Activated CD8-positive, alpha-beta T cell treated with anti-CD3 and anti-CD28 coated beads for 36 hours (primary cell): ENCODE measurements around the gene ANXA2. TPM values are rescaled to one million over a fixed set of nuclear protein-coding genes. Genes with fewer than 3 reads are reported as not detected.

Experiments
- ATAC-seq: fragments of 200-7000 bp; cut with Tn5 transposase; one replicate; pipeline ENCODE4 v1.10.0; 2021; ENCODE audit warnings: mild to moderate bottlenecking, moderate library complexity
- CTCF ChIA-PET: fragments of 350-600 bp; sonication (Branson Sonifier 250); formaldehyde crosslinking; loops from one replicate; lab custom pipeline; 2021; ENCODE audit warnings: antibody characterized with exemption; lab: Charles Lee
- POLR2A ChIA-PET: fragments of 350-600 bp; sonication (Branson Sonifier 250); formaldehyde crosslinking; loops from one replicate; lab custom pipeline; 2021; ENCODE audit warnings: antibody characterized with exemption; lab: Charles Lee
- DNase-seq: peaks from one replicate; pipeline ENCODE4 v3.0.0-alpha.2; 2020
- H3K27ac Mint-ChIP-seq: one replicate; pipeline ENCODE4 v1.8.0; 2021; ENCODE audit warnings: mild to moderate bottlenecking, mixed read lengths
- H3K27me3 Mint-ChIP-seq: one replicate; pipeline ENCODE4 v1.8.0; 2021; ENCODE audit warnings: mixed read lengths
- H3K36me3 Mint-ChIP-seq: one replicate; pipeline ENCODE4 v1.8.0; 2021; ENCODE audit warnings: low read depth, mixed read lengths
- H3K4me1 Mint-ChIP-seq: one replicate; pipeline ENCODE4 v1.8.0; 2021; ENCODE audit warnings: low read depth, mixed read lengths
- H3K4me3 Mint-ChIP-seq: one replicate; pipeline ENCODE4 v1.8.0; 2021; ENCODE audit warnings: mild to moderate bottlenecking, moderate library complexity, mixed read lengths
- H3K9me3 Mint-ChIP-seq: one replicate; pipeline ENCODE4 v1.8.0; 2021; ENCODE audit warnings: mixed read lengths
- CTCF ChIP-seq: fragments of 200-600 bp; IDR thresholded peaks from one replicate; pipeline ENCODE4 v1.8.0; 2022; ENCODE audit warnings: antibody characterized with exemption, mild to moderate bottlenecking
- intact Hi-C: fragments of 100-400 bp; cut with micrococcal nuclease; formaldehyde crosslinking; loops from one replicate; pipeline ENCODE4 v1.10.0; 2022
- total RNA-seq, 2 experiments: library from RNA; stranded (reverse); gene quantifications; one replicate each; pipeline ENCODE4 v1.2.3, GENCODE V29; 2021

Gene ANXA2
- total RNA-seq, 2 experiments from 2014 or later, result 57.9 to 60.2 TPM

- H3K27me3 Mint-ChIP-seq, result peaks cover 20% of the 10 kb centered on the region
- H3K9me3 Mint-ChIP-seq, result no peaks in the 10 kb centered on the region
- no peak for ATAC-seq
- DNase-seq, result no peak
- no peaks in the 10 kb centered on the region for H3K4me1 Mint-ChIP-seq
- intact Hi-C loops, result loop anchor here (10.0 kb wide), 3 partner anchors 139 to 579 kb away; no protein-coding TSS in a partner anchor
- no peak overlapping the region for H3K4me3 Mint-ChIP-seq
- H3K27ac Mint-ChIP-seq, result no peak overlapping the region
- TF ChIP-seq CTCF, result no peak
- ChIA-PET CTCF (interaction anchor here (1.4 to 1.6 kb wide), 2 partner anchors 571 to 581 kb away, joined by 4 read pairs; no protein-coding TSS in a partner anchor), POLR2A (no interaction called here)
- H3K36me3 Mint-ChIP-seq, result no peaks in the 10 kb centered on the region
Observed at GRCh38 chr15:60323322-60323721, 74.5 kb downstream of the ANXA2 start.

- peaks cover 6% of the 10 kb centered on the region for H3K27me3 Mint-ChIP-seq
- DNase-seq (no peak), ATAC-seq (no peak)
- H3K4me3 Mint-ChIP-seq, result no peak overlapping the region
- H3K27ac Mint-ChIP-seq, result no peak overlapping the region
- ChIA-PET CTCF (interaction anchor here (0.8 to 1.5 kb wide), 4 partner anchors 8 to 403 kb away, joined by 3 to 5 read pairs (median 3); no protein-coding TSS in a partner anchor), POLR2A (no interaction called here)
- peaks cover 5% of the 10 kb centered on the region for H3K4me1 Mint-ChIP-seq
- peaks cover 5% of the 10 kb centered on the region for H3K9me3 Mint-ChIP-seq
- no peaks in the 10 kb centered on the region for H3K36me3 Mint-ChIP-seq
- intact Hi-C loops, result loop anchor here (10.0 kb wide), 3 partner anchors 136 to 576 kb away; no protein-coding TSS in a partner anchor
- no peak for TF ChIP-seq CTCF
Observed at GRCh38 chr15:60320365-60320764, 77.4 kb downstream of the ANXA2 start.

GRCh38 chr15:60318216-60318867 lies 79.4 kb downstream of the ANXA2 start:
- peaks cover 6% of the 10 kb centered on the region for H3K4me1 Mint-ChIP-seq
- no peak overlapping the region for H3K4me3 Mint-ChIP-seq
- DNase-seq (no peak), ATAC-seq (no peak)
- CTCF ChIA-PET, result interaction anchor here (1.8 kb wide), 1 partner anchor 9 kb away, joined by 11 read pairs; no protein-coding TSS in a partner anchor
- TF ChIP-seq CTCF, result no peak
- H3K27ac Mint-ChIP-seq, result no peak overlapping the region
- no peaks in the 10 kb centered on the region for H3K36me3 Mint-ChIP-seq
- intact Hi-C loops, result no loop called here
- H3K27me3 Mint-ChIP-seq, result peaks cover 6% of the 10 kb centered on the region
- POLR2A ChIA-PET, result no interaction called here
- H3K9me3 Mint-ChIP-seq, result peaks cover 9% of the 10 kb centered on the region

- no peak for TF ChIP-seq CTCF
- Mint-ChIP-seq H3K27ac (no peak overlapping the region), H3K4me1 (peaks cover 6% of the 10 kb centered on the region), H3K36me3 (no peaks in the 10 kb centered on the region), H3K9me3 (peaks cover 9% of the 10 kb centered on the region), H3K27me3 (peaks cover 3% of the 10 kb centered on the region), H3K4me3 (no peak overlapping the region)
- intact Hi-C loops, result no loop called here
- ATAC-seq (no peak), DNase-seq (no peak)
- ChIA-PET POLR2A (no interaction called here), CTCF (interaction anchor here (1.8 to 2.3 kb wide), 3 partner anchors 8 to 12 kb away, joined by 4 to 12 read pairs (median 9); no protein-coding TSS in a partner anchor)
Observed at GRCh38 chr15:60316961-60317360, 80.8 kb downstream of the ANXA2 start.

- intact Hi-C loops, result no loop called here
- H3K36me3 Mint-ChIP-seq, result no peaks in the 10 kb centered on the region
- H3K4me3 Mint-ChIP-seq, result no peak overlapping the region
- peaks cover 9% of the 10 kb centered on the region for H3K9me3 Mint-ChIP-seq
- CTCF ChIA-PET, result interaction anchor here (1.8 to 2.3 kb wide), 3 partner anchors 9 to 13 kb away, joined by 4 to 12 read pairs (median 9); no protein-coding TSS in a partner anchor
- peaks cover 2% of the 10 kb centered on the region for H3K27me3 Mint-ChIP-seq
- ATAC-seq (peak; percentile 47), DNase-seq (peak; percentile 51)
- no peak for TF ChIP-seq CTCF
- POLR2A ChIA-PET, result no interaction called here
- no peak overlapping the region for H3K27ac Mint-ChIP-seq
- peaks cover 6% of the 10 kb centered on the region for H3K4me1 Mint-ChIP-seq
Observed at GRCh38 chr15:60315878-60316277, 81.9 kb downstream of the ANXA2 start.
